OCI-LY1 (cell line): Measurements from ENCODE around the gene FURIN.

ENCODE experiments used
- H2AFZ ChIP-seq: fragments of 200-600 bp; sonication (generic), shearing (Covaris generic); 2 replicates; pipeline ENCODE4 v1.6.0; 2014; ENCODE audit warnings: antibody characterized with exemption, mild to moderate bottlenecking, low read length
- H3F3A ChIP-seq: fragments of 200-600 bp; sonication (generic), shearing (Covaris generic); 2 replicates; pipeline ENCODE4 v1.6.0; 2014; ENCODE audit warnings: mild to moderate bottlenecking, antibody characterized with exemption, low read length, moderate library complexity; ENCODE audit not compliant: insufficient read depth
- H3K27ac ChIP-seq: fragments of 200-600 bp; sonication (generic); 2 replicates; pipeline ENCODE4 v1.5.1; 2014; ENCODE audit warnings: low read length, mixed run types, mild to moderate bottlenecking, low read depth; ENCODE audit not compliant: poor library complexity, severe bottlenecking
- H3K27me3 ChIP-seq: fragments of 200-600 bp; sonication (generic); 2 replicates; pipeline ENCODE4 v1.6.0; 2014; ENCODE audit warnings: antibody characterized with exemption, mild to moderate bottlenecking, low read length, moderate library complexity; ENCODE audit not compliant: insufficient read depth
- H3K36me3 ChIP-seq: fragments of 200-600 bp; sonication (generic); 2 replicates; pipeline ENCODE4 v1.6.1; 2014; ENCODE audit warnings: mild to moderate bottlenecking, antibody characterized with exemption, low read length, moderate library complexity, mixed read lengths; ENCODE audit not compliant: insufficient read depth
- H3K4me1 ChIP-seq: fragments of 200-600 bp; sonication (generic); 2 replicates; pipeline ENCODE4 v1.5.1; 2014; ENCODE audit warnings: mild to moderate bottlenecking, low read length, moderate library complexity; ENCODE audit not compliant: insufficient read depth, severe bottlenecking
- H3K4me2 ChIP-seq: fragments of 200-600 bp; sonication (generic), shearing (Covaris generic); 2 replicates; pipeline ENCODE4 v1.6.1; 2014; ENCODE audit warnings: low read length
- H3K4me3 ChIP-seq: fragments of 200-600 bp; sonication (generic); 2 replicates; pipeline ENCODE4 v1.5.1; 2014; ENCODE audit warnings: low read length, low read depth, mild to moderate bottlenecking, mixed read lengths; ENCODE audit not compliant: poor library complexity, severe bottlenecking
- H3K79me2 ChIP-seq: fragments of 200-600 bp; shearing (Covaris generic); 2 replicates; pipeline ENCODE4 v1.6.1; 2016; ENCODE audit warnings: mixed run types, low read length, mixed read lengths; ENCODE audit not compliant: insufficient read depth
- H3K9ac ChIP-seq: fragments of 200-600 bp; sonication (generic), shearing (Covaris generic); 2 replicates; pipeline ENCODE4 v1.6.1; 2014; ENCODE audit warnings: mild to moderate bottlenecking, low read length, mixed read lengths
- H3K9me2 ChIP-seq: fragments of 200-600 bp; sonication (generic), shearing (Covaris generic); 2 replicates; pipeline ENCODE4 v1.6.1; 2014; ENCODE audit warnings: low read depth, mild to moderate bottlenecking, low read length, mixed read lengths
- H3K9me3 ChIP-seq: fragments of 200-600 bp; shearing (Covaris generic); 2 replicates; pipeline ENCODE4 v1.6.1; 2014; ENCODE audit warnings: low read length, mixed read lengths
- H4K20me1 ChIP-seq: fragments of 200-600 bp; sonication (generic), shearing (Covaris generic); 2 replicates; pipeline ENCODE4 v1.6.0; 2016; ENCODE audit warnings: mild to moderate bottlenecking, low read length; ENCODE audit not compliant: insufficient read depth
- CTCF ChIP-seq: fragments of 200-600 bp; sonication (generic), shearing (Covaris generic); IDR thresholded peaks from 2 replicates; pipeline ENCODE4 v1.5.1; 2017; ENCODE audit warnings: mild to moderate bottlenecking, antibody characterized with exemption, low read length, moderate library complexity, mixed read lengths
- EZH2 ChIP-seq: fragments of 200-600 bp; sonication (generic), shearing (Covaris generic); IDR thresholded peaks from 2 replicates; pipeline ENCODE4 v1.8.0; 2017; ENCODE audit warnings: borderline replicate concordance, mixed run types, mild to moderate bottlenecking, antibody characterized with exemption, low read length, moderate library complexity, mixed read lengths

The FURIN gene

GRCh38 chr15:90903733-90904536 is 35.5 kb downstream of the FURIN start:
- H3K9me3 ChIP-seq = no peaks in the 10 kb centered on the region
- peaks cover 35% of the 10 kb centered on the region for H3K36me3 ChIP-seq
- no peaks in the 10 kb centered on the region for H3K27me3 ChIP-seq
- H3K79me2 ChIP-seq = no peaks in the 10 kb centered on the region
- TF ChIP-seq CTCF = peak; percentile 5; the same call in 1 of the 2 replicates
- no peak for TF ChIP-seq EZH2
- peak overlapping the region; percentile 66 for H3K9ac ChIP-seq
- peaks cover 18% of the 10 kb centered on the region for H3K4me1 ChIP-seq
- peak overlapping the region; percentile 87 for H3K4me2 ChIP-seq
- peaks cover 4% of the 10 kb centered on the region; the same call in 1 of the 2 replicates for H3F3A ChIP-seq
- H4K20me1 ChIP-seq = no peaks in the 10 kb centered on the region
- peak overlapping the region; percentile 67 for H3K27ac ChIP-seq
- no peak overlapping the region for H2AFZ ChIP-seq
- peak overlapping the region; percentile 72 for H3K4me3 ChIP-seq
- no peaks in the 10 kb centered on the region for H3K9me2 ChIP-seq

GRCh38 chr15:90904746-90905145 is 36.4 kb downstream of the FURIN start:
- Histone ChIP-seq H3K4me1 (peaks cover 18% of the 10 kb centered on the region), H3K9ac (no peak overlapping the region), H3K9me3 (no peaks in the 10 kb centered on the region), H3K27me3 (no peaks in the 10 kb centered on the region), H3K9me2 (no peaks in the 10 kb centered on the region), H3K36me3 (peaks cover 35% of the 10 kb centered on the region), H3K4me3 (no peak overlapping the region), H2AFZ (no peak overlapping the region), H3K27ac (no peak overlapping the region), H4K20me1 (no peaks in the 10 kb centered on the region), H3F3A (peaks cover 4% of the 10 kb centered on the region; the same call in 1 of the 2 replicates), H3K4me2 (no peak overlapping the region), H3K79me2 (no peaks in the 10 kb centered on the region)
- TF ChIP-seq EZH2 (no peak), CTCF (no peak)

GRCh38 chr15:90905306-90906180 is 37.2 kb downstream of the FURIN start:
- H3K9me2 ChIP-seq = no peaks in the 10 kb centered on the region
- no peaks in the 10 kb centered on the region for H3K79me2 ChIP-seq
- peaks cover 18% of the 10 kb centered on the region for H3K4me1 ChIP-seq
- no peak overlapping the region for H3K4me2 ChIP-seq
- peaks cover 35% of the 10 kb centered on the region for H3K36me3 ChIP-seq
- H3K27me3 ChIP-seq = no peaks in the 10 kb centered on the region
- no peaks in the 10 kb centered on the region for H4K20me1 ChIP-seq
- H3K4me3 ChIP-seq = no peak overlapping the region
- peaks cover 4% of the 10 kb centered on the region; the same call in 1 of the 2 replicates for H3F3A ChIP-seq
- H3K9ac ChIP-seq = no peak overlapping the region
- no peak overlapping the region for H2AFZ ChIP-seq
- TF ChIP-seq EZH2 (no peak), CTCF (no peak)
- H3K27ac ChIP-seq = no peak overlapping the region
- no peaks in the 10 kb centered on the region for H3K9me3 ChIP-seq
